IMR-90 (cell line): Measurements from ENCODE around the gene MBOAT2. TPM values are rescaled to one million over a fixed set of nuclear protein-coding genes. Genes with fewer than 3 reads are reported as not detected.

Source experiments
- ATAC-seq: fragments of 200-7000 bp; cut with Tn5 transposase; 2 replicates; pipeline ENCODE4 v1.9.1; 2020; ENCODE audit warnings: low read depth, mild to moderate bottlenecking, moderate library complexity
- BruUV-seq: library from RNA; stranded (reverse); fragments of 400-500 nt; replicated peaks from 2 replicates; lab custom pipeline; 2021; lab: Mats Ljungman, UMichigan
- CTCF ChIA-PET: fragments of 300-600 bp; formaldehyde crosslinking; extraction: SDS; loops from one replicate; lab custom pipeline; 2021; ENCODE audit warnings: antibody characterized with exemption; lab: Yijun Ruan, JAX
- POLR2A ChIA-PET: fragments of 300-600 bp; sonication (Branson Sonifier 250); formaldehyde crosslinking; loops from one replicate; lab custom pipeline; 2022; ENCODE audit warnings: antibody characterized with exemption; ENCODE audit not compliant: unreplicated experiment; lab: Charles Lee
- DNase-seq: peaks from one replicate; pipeline ENCODE4 v3.0.0; 2013
- H2AFZ ChIP-seq: replicated peaks from 2 replicates; pipeline ENCODE3; 2013; ENCODE audit warnings: low read length, mild to moderate bottlenecking; ENCODE audit not compliant: poor library complexity
- H2AK5ac ChIP-seq: 2 replicates; pipeline ENCODE4 v1.6.1; 2013; ENCODE audit warnings: low read depth, low read length, inconsistent platforms
- H2AK9ac ChIP-seq: replicated peaks from 2 replicates; pipeline ENCODE3; 2013; ENCODE audit warnings: mild to moderate bottlenecking, low read depth, low read length, moderate library complexity; ENCODE audit not compliant: poor library complexity
- H2BK120ac ChIP-seq: 2 replicates; pipeline ENCODE4 v1.6.1; 2013; ENCODE audit warnings: low read depth, low read length, inconsistent platforms
- H2BK15ac ChIP-seq: 3 replicates; pipeline ENCODE4 v1.6.1; 2013; ENCODE audit warnings: low read depth, low read length, inconsistent platforms
- H2BK20ac ChIP-seq: 2 replicates; pipeline ENCODE4 v1.6.1; 2013; ENCODE audit warnings: low read depth, mild to moderate bottlenecking, inconsistent platforms, low read length, moderate library complexity
- H2BK5ac ChIP-seq: 2 replicates; pipeline ENCODE4 v1.6.1; 2013; ENCODE audit warnings: mild to moderate bottlenecking, low read depth, low read length, inconsistent platforms; ENCODE audit not compliant: poor library complexity, severe bottlenecking
- H3K14ac ChIP-seq: replicated peaks from 2 replicates; pipeline ENCODE4 v1.6.1; 2013; ENCODE audit warnings: low read depth, low read length, inconsistent platforms
- H3K18ac ChIP-seq: 2 replicates; pipeline ENCODE4 v1.6.1; 2013; ENCODE audit warnings: low read depth, low read length, control low read depth
- H3K23ac ChIP-seq: 2 replicates; pipeline ENCODE4 v1.6.1; 2013; ENCODE audit warnings: low read depth, low read length, inconsistent platforms
- H3K27ac ChIP-seq: 2 replicates; pipeline ENCODE4 v1.5.1; 2013; ENCODE audit warnings: mild to moderate bottlenecking, control low read depth, low read length; ENCODE audit not compliant: insufficient read depth
- H3K27me3 ChIP-seq: 2 replicates; pipeline ENCODE4 v1.6.1; 2013; ENCODE audit warnings: low read length; ENCODE audit not compliant: control insufficient read depth, insufficient read depth
- H3K36me3 ChIP-seq: 2 replicates; pipeline ENCODE4 v1.6.1; 2013; ENCODE audit warnings: low read length, mixed read lengths; ENCODE audit not compliant: control insufficient read depth, insufficient read depth
- H3K4ac ChIP-seq: 2 replicates; pipeline ENCODE4 v1.6.1; 2013; ENCODE audit warnings: low read depth, low read length, inconsistent platforms
- H3K4me1 ChIP-seq: 2 replicates; pipeline ENCODE4 v1.6.1; 2013; ENCODE audit warnings: low read length, mixed read lengths; ENCODE audit not compliant: control insufficient read depth, insufficient read depth
- H3K4me2 ChIP-seq: 2 replicates; pipeline ENCODE4 v1.6.1; 2013; ENCODE audit warnings: low read depth, mild to moderate bottlenecking, control low read depth, low read length, moderate library complexity
- H3K4me3 ChIP-seq: 2 replicates; pipeline ENCODE4 v1.5.1; 2013; ENCODE audit warnings: low read depth, mild to moderate bottlenecking, control low read depth, low read length, moderate library complexity; ENCODE audit not compliant: insufficient read depth
- H3K56ac ChIP-seq: 2 replicates; pipeline ENCODE4 v1.6.1; 2013; ENCODE audit warnings: low read length, inconsistent platforms; ENCODE audit not compliant: insufficient read depth; ENCODE audit errors: extremely low read depth
- H3K79me1 ChIP-seq, 2 experiments: 2 replicates each; pipeline ENCODE4 v1.6.1; 2013; ENCODE audit warnings: low read length in 2 of 2, inconsistent platforms in 1 of 2, low read depth in 1 of 2
- H3K9ac ChIP-seq: 2 replicates; pipeline ENCODE4 v1.6.1; 2013; ENCODE audit warnings: low read depth, low read length, control low read depth
- H3K9me1 ChIP-seq: 2 replicates; pipeline ENCODE4 v1.6.1; 2013; ENCODE audit warnings: low read length, inconsistent platforms; ENCODE audit not compliant: insufficient read depth
- H3K9me3 ChIP-seq: 2 replicates; pipeline ENCODE4 v1.6.1; 2013; ENCODE audit warnings: low read length; ENCODE audit not compliant: control insufficient read depth, insufficient read depth
- H4K20me1 ChIP-seq: 2 replicates; pipeline ENCODE4 v1.6.1; 2013; ENCODE audit warnings: low read length, inconsistent platforms; ENCODE audit not compliant: insufficient read depth
- H4K5ac ChIP-seq: 2 replicates; pipeline ENCODE4 v1.6.1; 2013; ENCODE audit warnings: mild to moderate bottlenecking, low read depth, low read length, control low read depth
- H4K8ac ChIP-seq, 2 experiments: 2 replicates each; pipeline ENCODE4 v1.6.1; 2013; ENCODE audit warnings: low read depth in 2 of 2, low read length in 2 of 2, control low read depth in 1 of 2, inconsistent platforms in 1 of 2
- H4K91ac ChIP-seq: 2 replicates; pipeline ENCODE4 v1.6.1; 2013; ENCODE audit warnings: low read depth, low read length, inconsistent platforms; ENCODE audit not compliant: insufficient read depth
- BHLHE40 ChIP-seq: fragments of 150-350 bp; IDR thresholded peaks from 2 replicates; pipeline ENCODE4 v1.6.1; 2016; ENCODE audit warnings: mild to moderate bottlenecking, low read depth, low read length
- CEBPB ChIP-seq: IDR thresholded peaks from 2 replicates; pipeline ENCODE4 v1.6.1; 2012; ENCODE audit warnings: low read depth, low read length, improper control_type of control experiment
- CHD1 ChIP-seq: IDR thresholded peaks from 2 replicates; pipeline ENCODE4 v1.6.1; 2012; ENCODE audit warnings: low read depth, low read length, improper control_type of control experiment
- FOS ChIP-seq: fragments of 150-350 bp; IDR thresholded peaks from 2 replicates; pipeline ENCODE4 v1.6.1; 2016; ENCODE audit warnings: low read depth, low read length
- MAFK ChIP-seq: IDR thresholded peaks from 2 replicates; pipeline ENCODE4 v1.6.1; 2012; ENCODE audit warnings: low read depth, low read length, improper control_type of control experiment
- MAZ ChIP-seq: IDR thresholded peaks from 2 replicates; pipeline ENCODE4 v1.6.1; 2012; ENCODE audit warnings: low read depth, mild to moderate bottlenecking, low read length, improper control_type of control experiment, moderate library complexity, borderline replicate concordance
- POLR2A ChIP-seq: IDR thresholded peaks from 2 replicates; pipeline ENCODE4 v1.6.1; 2012; ENCODE audit warnings: mild to moderate bottlenecking, low read depth, low read length
- RAD21 ChIP-seq: IDR thresholded peaks from 2 replicates; pipeline ENCODE4 v1.6.1; 2012; ENCODE audit warnings: low read length, improper control_type of control experiment
- RCOR1 ChIP-seq: IDR thresholded peaks from 2 replicates; pipeline ENCODE4 v1.6.1; 2012; ENCODE audit warnings: mild to moderate bottlenecking, low read length, improper control_type of control experiment; ENCODE audit not compliant: insufficient replicate concordance
- RFX5 ChIP-seq: IDR thresholded peaks from 2 replicates; pipeline ENCODE4 v1.8.0; 2012; ENCODE audit warnings: low read depth, mild to moderate bottlenecking, low read length, moderate library complexity
- SMC3 ChIP-seq: fragments of 150-350 bp; IDR thresholded peaks from 2 replicates; pipeline ENCODE4 v1.6.1; 2016; ENCODE audit warnings: low read depth, mild to moderate bottlenecking, antibody characterized with exemption, low read length, moderate library complexity
- WGBS, 2 experiments: methylation state at CpG; one replicate each; pipeline versions ENCODE4 v1.1.5 to v1.1.7; 2013; ENCODE audit warnings: missing lambda C conversion rate in 2 of 2; ENCODE audit not compliant: insufficient read length in 1 of 2; ENCODE audit errors: extremely low coverage in 2 of 2; 5-methylcytosine and 5-hydroxymethylcytosine counted together
- dilution Hi-C: fragments of 300-500 bp; cut with HindIII; formaldehyde crosslinking; loops from one replicate; pipeline ENCODE4 v1.14.3; 2018; ENCODE audit warnings: low sequenced_read_pairs; ENCODE audit not compliant: unreplicated experiment
- in situ Hi-C: fragments of 300-500 bp; cut with MboI; formaldehyde crosslinking; loops from 3 replicates; pipeline ENCODE4 v1.14.3; 2019; ENCODE audit warnings: low sequenced_read_pairs, inconsistent platforms, mixed read lengths
- intact Hi-C: fragments of 100-400 bp; cut with micrococcal nuclease; formaldehyde crosslinking; loops from 2 replicates; pipeline ENCODE4 v1.10.0; 2022
- polyA plus RNA-seq, 3 experiments: library from polyadenylated mRNA; depleted of rRNA; stranded (reverse); fragments of >200 nt; gene quantifications; 2 replicates each; pipeline ENCODE4 v1.2.3, GENCODE V29; 2012; ENCODE audit warnings: low replicate concordance in 1 of 3
- total RNA-seq: library from RNA; depleted of rRNA; stranded (reverse); fragments of >200 nt; gene quantifications from 2 replicates; pipeline ENCODE4 v1.2.3, GENCODE V29; 2012
- TF ChIP-seq, protein P1 (sequence below): conservative IDR thresholded peaks from 2 replicates; pipeline ENCODE4 v1.5.1; 2012; ENCODE audit warnings: mild to moderate bottlenecking, low read depth, low read length, improper control_type of control experiment

Gene MBOAT2
- total and polyA plus RNA-seq, 2 of the 4 experiments (the other 2 are of a cell fraction): 33.9 to 102 TPM

DNA sequence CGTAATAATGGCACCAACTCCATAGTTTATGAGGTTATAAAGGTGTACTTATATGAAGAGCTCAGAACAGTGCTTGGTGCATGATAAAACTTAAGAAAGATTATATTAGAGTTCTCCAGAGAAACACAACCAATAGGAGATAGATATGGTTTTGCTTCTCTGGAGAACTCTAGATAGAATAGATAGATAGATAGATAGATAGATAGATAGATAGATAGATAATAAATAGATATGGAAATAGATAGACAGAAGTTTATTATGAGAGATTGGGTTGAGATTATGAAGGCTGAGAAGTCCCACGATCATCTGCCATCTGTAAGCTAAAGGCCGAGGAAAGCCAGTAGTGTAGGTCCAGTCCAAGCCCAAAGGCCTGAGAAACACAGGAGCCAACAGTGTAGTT, 2.9 kb upstream of the MBOAT2 start:
- Histone ChIP-seq H4K8ac (no peak overlapping the region), H2AK5ac (peak overlapping the region; percentile 67; the same call in 1 of the 2 replicates), H3K4me2 (no peak overlapping the region), H2BK20ac (no peak overlapping the region), H2BK15ac (no peak overlapping the region), H3K18ac (no peak overlapping the region), H3K9me1 (peaks cover 4% of the 10 kb centered on the region), H2BK120ac (no peak overlapping the region), H3K23ac (no peak overlapping the region), H3K27ac (no peak overlapping the region), H3K14ac (no peak overlapping the region), H3K4me3 (no peak overlapping the region), H2BK5ac (no peak overlapping the region), H4K5ac (no peak overlapping the region), H3K56ac (no peak overlapping the region), H3K9ac (no peak overlapping the region), H3K79me1 (peaks cover 14 to 29% of the 10 kb centered on the region in 2 experiments), H4K91ac (no peak overlapping the region), H4K20me1 (no peaks in the 10 kb centered on the region), H2AFZ (no peak overlapping the region), H3K27me3 (no peaks in the 10 kb centered on the region), H3K4ac (no peak overlapping the region), H3K9me3 (no peaks in the 10 kb centered on the region), H3K4me1 (peaks cover 8% of the 10 kb centered on the region), H3K36me3 (no peaks in the 10 kb centered on the region), H2AK9ac (no peak overlapping the region)
- POLR2A ChIA-PET: no interaction called here
- ATAC-seq (no peak), DNase-seq (no peak)
- intact Hi-C loops: no loop called here
- no TSS peak for BruUV-seq
- 100% methylated on average over 1 of the region's 3 CpGs; no CpG with 5 or more reads in 1 of the 2 experiments for WGBS, 2 experiments
- no peak for TF ChIP-seq MAZ
- TF ChIP-seq, protein P1, sequence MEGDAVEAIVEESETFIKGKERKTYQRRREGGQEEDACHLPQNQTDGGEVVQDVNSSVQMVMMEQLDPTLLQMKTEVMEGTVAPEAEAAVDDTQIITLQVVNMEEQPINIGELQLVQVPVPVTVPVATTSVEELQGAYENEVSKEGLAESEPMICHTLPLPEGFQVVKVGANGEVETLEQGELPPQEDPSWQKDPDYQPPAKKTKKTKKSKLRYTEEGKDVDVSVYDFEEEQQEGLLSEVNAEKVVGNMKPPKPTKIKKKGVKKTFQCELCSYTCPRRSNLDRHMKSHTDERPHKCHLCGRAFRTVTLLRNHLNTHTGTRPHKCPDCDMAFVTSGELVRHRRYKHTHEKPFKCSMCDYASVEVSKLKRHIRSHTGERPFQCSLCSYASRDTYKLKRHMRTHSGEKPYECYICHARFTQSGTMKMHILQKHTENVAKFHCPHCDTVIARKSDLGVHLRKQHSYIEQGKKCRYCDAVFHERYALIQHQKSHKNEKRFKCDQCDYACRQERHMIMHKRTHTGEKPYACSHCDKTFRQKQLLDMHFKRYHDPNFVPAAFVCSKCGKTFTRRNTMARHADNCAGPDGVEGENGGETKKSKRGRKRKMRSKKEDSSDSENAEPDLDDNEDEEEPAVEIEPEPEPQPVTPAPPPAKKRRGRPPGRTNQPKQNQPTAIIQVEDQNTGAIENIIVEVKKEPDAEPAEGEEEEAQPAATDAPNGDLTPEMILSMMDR: no peak
- TF ChIP-seq MAFK: no peak
- no peak for TF ChIP-seq POLR2A
- TF ChIP-seq FOS: no peak
- TF ChIP-seq BHLHE40: no peak
- no peak for TF ChIP-seq RCOR1
- TF ChIP-seq RFX5: no peak
- TF ChIP-seq RAD21: no peak
- TF ChIP-seq CHD1: no peak
- no peak for TF ChIP-seq CEBPB
- TF ChIP-seq SMC3: no peak
- in situ Hi-C loops: no loop called here
- CTCF ChIA-PET: no interaction called here
- dilution Hi-C loops: no loop called here
